OCI-LY1 (cell line): ENCODE data around the gene STRBP.

ENCODE experiments used
- H2AFZ ChIP-seq: fragments of 200-600 bp; sonication (generic), shearing (Covaris generic); 2 replicates; pipeline ENCODE4 v1.6.0; 2014; ENCODE audit warnings: antibody characterized with exemption, mild to moderate bottlenecking, low read length
- H3F3A ChIP-seq: fragments of 200-600 bp; sonication (generic), shearing (Covaris generic); 2 replicates; pipeline ENCODE4 v1.6.0; 2014; ENCODE audit warnings: mild to moderate bottlenecking, antibody characterized with exemption, low read length, moderate library complexity; ENCODE audit not compliant: insufficient read depth
- H3K27ac ChIP-seq: fragments of 200-600 bp; sonication (generic); 2 replicates; pipeline ENCODE4 v1.5.1; 2014; ENCODE audit warnings: low read length, mixed run types, mild to moderate bottlenecking, low read depth; ENCODE audit not compliant: poor library complexity, severe bottlenecking
- H3K27me3 ChIP-seq: fragments of 200-600 bp; sonication (generic); 2 replicates; pipeline ENCODE4 v1.6.0; 2014; ENCODE audit warnings: antibody characterized with exemption, mild to moderate bottlenecking, low read length, moderate library complexity; ENCODE audit not compliant: insufficient read depth
- H3K36me3 ChIP-seq: fragments of 200-600 bp; sonication (generic); 2 replicates; pipeline ENCODE4 v1.6.1; 2014; ENCODE audit warnings: mild to moderate bottlenecking, antibody characterized with exemption, low read length, moderate library complexity, mixed read lengths; ENCODE audit not compliant: insufficient read depth
- H3K4me1 ChIP-seq: fragments of 200-600 bp; sonication (generic); 2 replicates; pipeline ENCODE4 v1.5.1; 2014; ENCODE audit warnings: mild to moderate bottlenecking, low read length, moderate library complexity; ENCODE audit not compliant: insufficient read depth, severe bottlenecking
- H3K4me2 ChIP-seq: fragments of 200-600 bp; sonication (generic), shearing (Covaris generic); 2 replicates; pipeline ENCODE4 v1.6.1; 2014; ENCODE audit warnings: low read length
- H3K4me3 ChIP-seq: fragments of 200-600 bp; sonication (generic); 2 replicates; pipeline ENCODE4 v1.5.1; 2014; ENCODE audit warnings: low read length, low read depth, mild to moderate bottlenecking, mixed read lengths; ENCODE audit not compliant: poor library complexity, severe bottlenecking
- H3K79me2 ChIP-seq: fragments of 200-600 bp; shearing (Covaris generic); 2 replicates; pipeline ENCODE4 v1.6.1; 2016; ENCODE audit warnings: mixed run types, low read length, mixed read lengths; ENCODE audit not compliant: insufficient read depth
- H3K9ac ChIP-seq: fragments of 200-600 bp; sonication (generic), shearing (Covaris generic); 2 replicates; pipeline ENCODE4 v1.6.1; 2014; ENCODE audit warnings: mild to moderate bottlenecking, low read length, mixed read lengths
- H3K9me2 ChIP-seq: fragments of 200-600 bp; sonication (generic), shearing (Covaris generic); 2 replicates; pipeline ENCODE4 v1.6.1; 2014; ENCODE audit warnings: low read depth, mild to moderate bottlenecking, low read length, mixed read lengths
- H3K9me3 ChIP-seq: fragments of 200-600 bp; shearing (Covaris generic); 2 replicates; pipeline ENCODE4 v1.6.1; 2014; ENCODE audit warnings: low read length, mixed read lengths
- H4K20me1 ChIP-seq: fragments of 200-600 bp; sonication (generic), shearing (Covaris generic); 2 replicates; pipeline ENCODE4 v1.6.0; 2016; ENCODE audit warnings: mild to moderate bottlenecking, low read length; ENCODE audit not compliant: insufficient read depth
- CTCF ChIP-seq: fragments of 200-600 bp; sonication (generic), shearing (Covaris generic); IDR thresholded peaks from 2 replicates; pipeline ENCODE4 v1.5.1; 2017; ENCODE audit warnings: mild to moderate bottlenecking, antibody characterized with exemption, low read length, moderate library complexity, mixed read lengths
- EZH2 ChIP-seq: fragments of 200-600 bp; sonication (generic), shearing (Covaris generic); IDR thresholded peaks from 2 replicates; pipeline ENCODE4 v1.8.0; 2017; ENCODE audit warnings: borderline replicate concordance, mixed run types, mild to moderate bottlenecking, antibody characterized with exemption, low read length, moderate library complexity, mixed read lengths

The STRBP gene

GRCh38 chr9:123261006-123261677, 7.2 kb downstream of the STRBP start:
- H3K9ac ChIP-seq = peak overlapping the region; percentile 2; the same call in 1 of the 2 replicates
- H4K20me1 ChIP-seq = 0 out of 2 replicates have a peak, but pooled peaks cover 2% of the 10 kb centered on the region
- TF ChIP-seq EZH2 (no peak), CTCF (no peak)
- no peak overlapping the region for H2AFZ ChIP-seq
- peak overlapping the region; percentile 68 for H3K27ac ChIP-seq
- peak overlapping the region; percentile 54; the same call in 1 of the 2 replicates for H3K4me2 ChIP-seq
- H3K36me3 ChIP-seq = peaks cover 25% of the 10 kb centered on the region
- H3K79me2 ChIP-seq = peaks cover 100% of the 10 kb centered on the region
- no peaks in the 10 kb centered on the region for H3K9me2 ChIP-seq
- H3K4me3 ChIP-seq = no peak overlapping the region
- peaks cover 67% of the 10 kb centered on the region for H3K4me1 ChIP-seq
- no peaks in the 10 kb centered on the region for H3K27me3 ChIP-seq
- no peaks in the 10 kb centered on the region for H3K9me3 ChIP-seq
- no peaks in the 10 kb centered on the region for H3F3A ChIP-seq

GRCh38 chr9:123260340-123260739, 8.0 kb downstream of the STRBP start:
- peak overlapping the region; percentile 54; the same call in 1 of the 2 replicates for H3K4me2 ChIP-seq
- no peak overlapping the region for H2AFZ ChIP-seq
- H3K36me3 ChIP-seq = peaks cover 29% of the 10 kb centered on the region
- TF ChIP-seq CTCF = no peak
- H4K20me1 ChIP-seq = 0 out of 2 replicates have a peak, but pooled peaks cover 2% of the 10 kb centered on the region
- no peak overlapping the region for H3K9ac ChIP-seq
- no peaks in the 10 kb centered on the region for H3K9me2 ChIP-seq
- peaks cover 60% of the 10 kb centered on the region for H3K4me1 ChIP-seq
- H3K9me3 ChIP-seq = no peaks in the 10 kb centered on the region
- peak overlapping the region; percentile 2 for H3K27ac ChIP-seq
- peaks cover 100% of the 10 kb centered on the region for H3K79me2 ChIP-seq
- no peak overlapping the region for H3K4me3 ChIP-seq
- no peaks in the 10 kb centered on the region for H3K27me3 ChIP-seq
- no peaks in the 10 kb centered on the region for H3F3A ChIP-seq

- TF ChIP-seq EZH2 = no peak
- no peak for TF ChIP-seq CTCF
- H3K27ac ChIP-seq = no peak overlapping the region
- no peaks in the 10 kb centered on the region for H3K9me3 ChIP-seq
- H3K27me3 ChIP-seq = no peaks in the 10 kb centered on the region
- no peak overlapping the region for H3K4me2 ChIP-seq
- H3K36me3 ChIP-seq = peaks cover 32% of the 10 kb centered on the region
- H3K79me2 ChIP-seq = peaks cover 100% of the 10 kb centered on the region
- no peak overlapping the region for H3K4me3 ChIP-seq
- no peak overlapping the region for H3K9ac ChIP-seq
- no peaks in the 10 kb centered on the region for H3K9me2 ChIP-seq
- no peaks in the 10 kb centered on the region for H3F3A ChIP-seq
- H2AFZ ChIP-seq = no peak overlapping the region
- 0 out of 2 replicates have a peak, but pooled peaks cover 1% of the 10 kb centered on the region for H4K20me1 ChIP-seq
- H3K4me1 ChIP-seq = peaks cover 60% of the 10 kb centered on the region
Observed at GRCh38 chr9:123257276-123257675, 11.1 kb downstream of the STRBP start.
